ENCODE measurements around the gene SIDT1. TPM values are rescaled to one million over a fixed set of nuclear protein-coding genes. Genes with fewer than 3 reads are reported as not detected.

Gene SIDT1
- total RNA-seq, 4 donors from 2014 or later = 62.5 to 116 (median 91.6) TPM

DNA sequence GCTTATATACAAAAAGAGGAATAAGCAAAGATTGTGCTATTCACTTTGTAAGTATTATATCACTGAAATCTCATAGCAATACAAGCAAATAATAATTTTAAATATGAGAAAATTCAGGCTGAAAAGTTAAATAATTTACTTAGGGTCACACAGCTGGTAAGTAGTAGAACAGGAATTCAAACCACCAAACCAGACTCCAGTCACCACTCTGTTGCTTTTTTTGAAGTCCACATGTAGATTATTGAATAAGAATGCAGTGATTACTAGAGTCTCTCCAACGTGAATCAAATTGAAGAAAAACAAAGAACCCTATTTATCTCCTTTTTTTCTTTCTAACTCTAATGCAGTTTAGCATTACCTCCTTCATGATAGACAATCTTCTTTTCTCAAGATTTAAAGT, 33.3 kb upstream of the SIDT1 start:
- H3K27ac ChIP-seq = no peak overlapping the region
- DNase-seq = no peak
- no peak for TF ChIP-seq POLR2A (IDR thresholded peaks at IDR 0.05)
- TF ChIP-seq, protein P1, sequence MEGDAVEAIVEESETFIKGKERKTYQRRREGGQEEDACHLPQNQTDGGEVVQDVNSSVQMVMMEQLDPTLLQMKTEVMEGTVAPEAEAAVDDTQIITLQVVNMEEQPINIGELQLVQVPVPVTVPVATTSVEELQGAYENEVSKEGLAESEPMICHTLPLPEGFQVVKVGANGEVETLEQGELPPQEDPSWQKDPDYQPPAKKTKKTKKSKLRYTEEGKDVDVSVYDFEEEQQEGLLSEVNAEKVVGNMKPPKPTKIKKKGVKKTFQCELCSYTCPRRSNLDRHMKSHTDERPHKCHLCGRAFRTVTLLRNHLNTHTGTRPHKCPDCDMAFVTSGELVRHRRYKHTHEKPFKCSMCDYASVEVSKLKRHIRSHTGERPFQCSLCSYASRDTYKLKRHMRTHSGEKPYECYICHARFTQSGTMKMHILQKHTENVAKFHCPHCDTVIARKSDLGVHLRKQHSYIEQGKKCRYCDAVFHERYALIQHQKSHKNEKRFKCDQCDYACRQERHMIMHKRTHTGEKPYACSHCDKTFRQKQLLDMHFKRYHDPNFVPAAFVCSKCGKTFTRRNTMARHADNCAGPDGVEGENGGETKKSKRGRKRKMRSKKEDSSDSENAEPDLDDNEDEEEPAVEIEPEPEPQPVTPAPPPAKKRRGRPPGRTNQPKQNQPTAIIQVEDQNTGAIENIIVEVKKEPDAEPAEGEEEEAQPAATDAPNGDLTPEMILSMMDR (IDR thresholded peaks at IDR 0.05) = no peak
- H3K27me3 ChIP-seq = no peaks in the 10 kb centered on the region
- H3K4me1 ChIP-seq = no peaks in the 10 kb centered on the region
- no peak overlapping the region for H3K4me3 ChIP-seq
- H3K9me3 ChIP-seq = no peaks in the 10 kb centered on the region
- peaks cover 0 to 19% (median 0%) of the 10 kb centered on the region in 3 donors for H3K36me3 ChIP-seq

DNA sequence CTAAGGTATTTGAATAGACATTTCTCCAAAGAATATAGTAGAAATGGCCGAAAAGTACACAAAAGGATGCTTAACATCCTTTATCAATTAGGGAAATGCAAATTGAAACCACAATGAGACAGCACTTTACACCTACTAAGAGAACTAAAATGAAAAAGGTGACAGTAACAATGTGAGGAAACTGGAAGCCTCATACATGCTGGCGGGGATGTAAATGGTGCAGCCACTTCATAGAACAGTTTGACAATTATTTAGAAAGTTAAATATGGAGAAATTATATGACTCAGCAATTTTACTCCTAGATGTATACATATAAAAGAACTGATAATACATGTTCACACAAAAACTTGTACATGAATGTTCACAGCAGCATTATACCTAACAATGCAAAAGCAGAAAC, 30.8 kb upstream of the SIDT1 start:
- H3K27me3 ChIP-seq = no peaks in the 10 kb centered on the region
- peaks cover 0 to 30% (median 0%) of the 10 kb centered on the region in 3 donors for H3K36me3 ChIP-seq
- no peak for DNase-seq

GRCh38 chr3:113505867-113506266, 26.5 kb upstream of the SIDT1 start:
- Histone ChIP-seq H3K36me3 (peaks cover 0 to 10% (median 0%) of the 10 kb centered on the region in 3 donors), H3K4me1 (no peaks in the 10 kb centered on the region), H3K9me3 (no peaks in the 10 kb centered on the region), H3K4me3 (no peak overlapping the region), H3K27me3 (no peaks in the 10 kb centered on the region), H3K27ac (no peak overlapping the region)
- DNase-seq = no peak
- no peak for TF ChIP-seq POLR2A (IDR thresholded peaks at IDR 0.05)
- TF ChIP-seq, protein P1 (IDR thresholded peaks at IDR 0.05) = no peak

More for the DNA sequence above, 30.8 kb upstream of the SIDT1 start:
- Histone ChIP-seq H3K4me1 (no peaks in the 10 kb centered on the region), H3K4me3 (no peak overlapping the region), H3K27ac (no peak overlapping the region), H3K9me3 (no peaks in the 10 kb centered on the region)
- TF ChIP-seq POLR2A (IDR thresholded peaks at IDR 0.05) = no peak
- TF ChIP-seq, protein P1 (IDR thresholded peaks at IDR 0.05) = no peak

DNA sequence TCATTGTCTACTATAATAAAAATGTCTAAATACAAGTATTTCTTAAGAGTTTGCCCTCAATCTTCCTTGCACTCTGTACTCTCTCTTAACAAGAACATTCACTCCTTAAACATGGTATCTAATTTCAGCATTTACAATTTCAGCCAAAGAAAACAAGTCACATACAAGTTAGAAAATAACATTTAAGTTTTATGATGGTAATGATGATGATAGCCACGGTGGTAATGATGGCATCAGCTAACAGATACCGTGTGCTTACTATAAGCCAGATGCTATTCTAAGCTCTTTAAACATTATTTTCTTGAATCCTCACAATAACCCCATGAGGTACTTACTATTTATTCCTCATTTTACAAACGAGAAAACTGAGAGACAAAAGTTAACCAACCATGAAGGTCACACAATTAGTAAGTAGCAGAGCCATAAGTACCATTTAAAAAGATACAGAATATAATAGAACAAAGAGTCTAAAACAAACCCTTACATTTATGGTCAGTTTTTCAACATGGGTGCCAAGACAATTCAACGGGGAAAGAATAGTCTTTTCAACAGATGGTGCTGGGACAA, 24.8 kb upstream of the SIDT1 start:
- H3K4me3 ChIP-seq = no peak overlapping the region
- no peaks in the 10 kb centered on the region for H3K4me1 ChIP-seq
- no peak for DNase-seq
- H3K27me3 ChIP-seq = no peaks in the 10 kb centered on the region
- TF ChIP-seq, protein P1 (IDR thresholded peaks at IDR 0.05) = no peak
- TF ChIP-seq POLR2A (IDR thresholded peaks at IDR 0.05) = no peak
- H3K27ac ChIP-seq = no peak overlapping the region
- no peaks in the 10 kb centered on the region for H3K9me3 ChIP-seq
- peaks cover 0 to 10% (median 0%) of the 10 kb centered on the region in 3 donors for H3K36me3 ChIP-seq

DNA sequence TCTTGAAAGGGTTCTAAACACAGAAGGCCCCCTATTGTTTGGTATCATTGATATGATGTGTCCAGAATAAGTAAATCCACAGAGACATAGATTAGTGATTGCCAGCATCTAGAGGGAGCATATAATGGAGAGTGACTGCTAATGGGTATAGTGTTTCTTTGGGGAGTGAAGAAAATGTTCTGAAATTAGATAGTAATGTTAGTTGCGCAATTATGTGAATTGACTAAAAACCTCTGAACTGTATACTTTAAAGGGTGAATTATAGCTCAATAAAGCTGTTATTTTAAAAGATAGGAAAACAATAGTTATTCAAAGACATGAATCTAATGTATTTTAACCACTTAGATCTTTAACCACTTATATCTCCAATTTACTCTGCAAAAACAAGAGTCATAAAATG, 23.4 kb upstream of the SIDT1 start:
- no peaks in the 10 kb centered on the region for H3K27me3 ChIP-seq
- H3K36me3 ChIP-seq = peaks cover 0 to 10% (median 0%) of the 10 kb centered on the region in 3 donors
- DNase-seq = no peak
- H3K4me3 ChIP-seq = no peak overlapping the region
- peaks cover 0 to 9% (median 2%) of the 10 kb centered on the region in 4 donors for H3K4me1 ChIP-seq
- no peaks in the 10 kb centered on the region for H3K9me3 ChIP-seq
- TF ChIP-seq, protein P1 (IDR thresholded peaks at IDR 0.05) = no peak
- TF ChIP-seq POLR2A (IDR thresholded peaks at IDR 0.05) = no peak
- no peak overlapping the region for H3K27ac ChIP-seq
